Gastroesophageal sphincter (tissue), 4 donors: Measurements from ENCODE around the gene CHST8. TPM values are rescaled to one million over a fixed set of nuclear protein-coding genes. Genes with fewer than 3 reads are reported as not detected.

Experiments used
- ATAC-seq: fragments of 150-250 bp; one replicate; pipeline ENCODE4 v1.9.1; 2016; ENCODE audit warnings: mild to moderate bottlenecking, moderate library complexity
- H3K27ac ChIP-seq, 4 donors: fragments of 200-600 bp; sonication (generic) in 3 of 4; 1 replicate in 3 of 4; 2 replicates in 1 of 4; pipeline ENCODE4 v1.5.1; 2016 to 2019
- H3K27me3 ChIP-seq: fragments of 200-600 bp; sonication (generic); one replicate; pipeline ENCODE4 v1.5.1; 2019
- H3K36me3 ChIP-seq, 2 donors: fragments of 200-600 bp; sonication (generic); one replicate each; pipeline ENCODE4 v1.5.1; 2019; ENCODE audit warnings: control low read depth in 1 of 2
- H3K4me1 ChIP-seq, 3 donors: fragments of 200-600 bp; sonication (generic); 1 replicate in 2 of 3; 2 replicates in 1 of 3; pipeline ENCODE4 v1.5.1; 2016 to 2019; ENCODE audit warnings: control low read depth in 2 of 3
- H3K4me3 ChIP-seq, 2 donors: fragments of 200-600 bp; sonication (generic); one replicate each; pipeline ENCODE4 v1.5.1; 2019; ENCODE audit warnings: mild to moderate bottlenecking in 1 of 2, moderate library complexity in 1 of 2
- H3K9me3 ChIP-seq, 3 donors: fragments of 200-600 bp; sonication (generic); one replicate each; pipeline ENCODE4 v1.5.1; 2017 to 2019; ENCODE audit warnings: control low read depth in 2 of 3
- EP300 ChIP-seq: sonication (generic); formaldehyde crosslinking; IDR thresholded peaks from one replicate; pipeline ENCODE4 v1.6.1; 2017; ENCODE audit warnings: antibody characterized with exemption, mild to moderate bottlenecking
- POLR2A ChIP-seq, 2 donors: fragments of 450-650 bp; IDR thresholded peaks; one replicate each; pipeline ENCODE4 v1.6.1; 2017; ENCODE audit warnings: antibody characterized with exemption in 2 of 2, mild to moderate bottlenecking in 2 of 2, moderate library complexity in 1 of 2
- POLR2AphosphoS5 ChIP-seq: sonication (generic); formaldehyde crosslinking; IDR thresholded peaks from one replicate; pipeline ENCODE4 v1.6.1; 2017; ENCODE audit warnings: antibody characterized with exemption
- WGBS, 2 donors: methylation state at CpG; one replicate each; pipeline ENCODE4 v1.1.5; 2018; ENCODE audit warnings: low coverage in 1 of 2; 5-methylcytosine and 5-hydroxymethylcytosine counted together
- total RNA-seq, 4 donors: library from RNA; depleted of rRNA; stranded (reverse); fragments of >200 nt; gene quantifications; one replicate each; pipeline ENCODE4 v1.1.0, GENCODE V29; 2016
- TF ChIP-seq, protein P1 (sequence below), 4 experiments: fragments of 200-600 bp in 2 of 4; fragments of 450-650 bp in 2 of 4; sonication (generic) in 1 of 4; IDR thresholded peaks; one replicate each; pipeline ENCODE4 v1.5.1; 2017 to 2019; ENCODE audit warnings: antibody characterized with exemption in 4 of 4, mild to moderate bottlenecking in 2 of 4, moderate library complexity in 2 of 4

The CHST8 gene
- total RNA-seq, 4 donors from 2014 or later, result 0.16 to 0.66 (median 0.54) TPM; not detected in 1

DNA sequence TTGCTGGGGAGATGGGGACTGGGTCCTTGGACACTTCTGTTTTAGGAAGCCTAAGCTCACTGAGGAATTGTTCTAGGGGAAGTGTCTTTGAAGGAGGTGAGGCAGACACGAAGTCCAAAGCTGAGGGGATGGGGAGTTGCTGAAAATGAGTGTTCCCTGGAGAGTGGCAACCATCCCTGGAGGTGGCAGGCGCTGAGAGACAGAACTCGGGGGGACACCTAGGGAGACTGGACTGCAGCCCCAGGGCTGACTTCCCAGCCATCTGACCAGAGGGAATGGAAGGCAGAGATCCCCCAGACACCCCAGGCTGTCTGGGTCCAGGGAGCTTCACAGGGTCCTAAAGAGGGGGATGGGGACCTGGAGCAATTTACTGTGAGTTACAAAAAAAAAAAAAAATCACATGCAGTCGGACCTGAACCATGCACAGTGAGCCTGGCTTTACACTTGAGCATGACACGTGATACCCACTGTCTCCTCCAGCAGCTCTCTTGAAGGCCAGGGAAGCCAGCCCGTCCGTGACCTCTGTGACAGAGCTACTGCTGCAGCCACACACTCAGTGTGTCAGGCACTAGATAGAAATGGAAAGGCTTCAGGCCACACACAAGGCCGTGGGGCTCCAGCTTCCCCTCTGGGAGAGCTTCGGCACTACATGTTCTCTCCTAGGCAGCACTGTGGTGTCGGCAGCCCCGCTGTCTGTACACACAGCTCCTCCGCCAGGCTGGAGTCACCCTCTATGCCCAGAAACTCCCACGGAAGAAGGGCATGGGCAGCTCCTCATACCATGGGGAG, 97.8 kb downstream of the CHST8 start:
- no peak overlapping the region for H3K27ac ChIP-seq
- no peak overlapping the region for H3K4me3 ChIP-seq
- peaks cover 0 to 22% (median 0%) of the 10 kb centered on the region in 3 donors for H3K9me3 ChIP-seq
- H3K27me3 ChIP-seq, result peaks cover 54% of the 10 kb centered on the region
- no peak for TF ChIP-seq EP300
- TF ChIP-seq, protein P1, sequence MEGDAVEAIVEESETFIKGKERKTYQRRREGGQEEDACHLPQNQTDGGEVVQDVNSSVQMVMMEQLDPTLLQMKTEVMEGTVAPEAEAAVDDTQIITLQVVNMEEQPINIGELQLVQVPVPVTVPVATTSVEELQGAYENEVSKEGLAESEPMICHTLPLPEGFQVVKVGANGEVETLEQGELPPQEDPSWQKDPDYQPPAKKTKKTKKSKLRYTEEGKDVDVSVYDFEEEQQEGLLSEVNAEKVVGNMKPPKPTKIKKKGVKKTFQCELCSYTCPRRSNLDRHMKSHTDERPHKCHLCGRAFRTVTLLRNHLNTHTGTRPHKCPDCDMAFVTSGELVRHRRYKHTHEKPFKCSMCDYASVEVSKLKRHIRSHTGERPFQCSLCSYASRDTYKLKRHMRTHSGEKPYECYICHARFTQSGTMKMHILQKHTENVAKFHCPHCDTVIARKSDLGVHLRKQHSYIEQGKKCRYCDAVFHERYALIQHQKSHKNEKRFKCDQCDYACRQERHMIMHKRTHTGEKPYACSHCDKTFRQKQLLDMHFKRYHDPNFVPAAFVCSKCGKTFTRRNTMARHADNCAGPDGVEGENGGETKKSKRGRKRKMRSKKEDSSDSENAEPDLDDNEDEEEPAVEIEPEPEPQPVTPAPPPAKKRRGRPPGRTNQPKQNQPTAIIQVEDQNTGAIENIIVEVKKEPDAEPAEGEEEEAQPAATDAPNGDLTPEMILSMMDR (IDR thresholded peaks at IDR 0.05), result no peak
- TF ChIP-seq POLR2A (IDR thresholded peaks at IDR 0.05), result no peak
- TF ChIP-seq POLR2AphosphoS5, result no peak
- ATAC-seq, result no peak
- no peaks in the 10 kb centered on the region for H3K4me1 ChIP-seq
- 41 to 55% methylated on average over 5 to 6 of the region's 13 CpGs for WGBS, 2 donors
- no peaks in the 10 kb centered on the region for H3K36me3 ChIP-seq

GRCh38 chr19:33720155-33720493, 98.4 kb downstream of the CHST8 start:
- Histone ChIP-seq H3K4me1 (no peaks in the 10 kb centered on the region), H3K27me3 (peaks cover 57% of the 10 kb centered on the region), H3K4me3 (no peak overlapping the region), H3K9me3 (peaks cover 0 to 18% (median 0%) of the 10 kb centered on the region in 3 donors), H3K36me3 (no peaks in the 10 kb centered on the region), H3K27ac (no peak overlapping the region)
- TF ChIP-seq EP300 (no peak), POLR2AphosphoS5 (no peak), POLR2A (IDR thresholded peaks at IDR 0.05) (no peak)
- TF ChIP-seq, protein P1 (IDR thresholded peaks at IDR 0.05), result no peak
- no peak for ATAC-seq
- WGBS, 2 donors, result 76 to 77% methylated on average over 3 of the region's 3 CpGs

- TF ChIP-seq POLR2AphosphoS5, result no peak
- TF ChIP-seq POLR2A (IDR thresholded peaks at IDR 0.05), result no peak
- no peak for TF ChIP-seq EP300
- TF ChIP-seq, protein P1 (IDR thresholded peaks at IDR 0.05), result no peak
- no peaks in the 10 kb centered on the region for H3K4me1 ChIP-seq
- no peak overlapping the region for H3K27ac ChIP-seq
- 100% methylated on average over 1 of the region's 9 CpGs; no CpG with 5 or more reads in 1 of the 2 donors for WGBS, 2 donors
- no peaks in the 10 kb centered on the region for H3K36me3 ChIP-seq
- peaks cover 62% of the 10 kb centered on the region for H3K27me3 ChIP-seq
- peaks cover 0 to 9% (median 0%) of the 10 kb centered on the region in 3 donors for H3K9me3 ChIP-seq
- ATAC-seq, result no peak
- no peak overlapping the region for H3K4me3 ChIP-seq
These were observed 99.2 kb downstream of the CHST8 start for GRCh38 chr19:33720691-33721682.

DNA sequence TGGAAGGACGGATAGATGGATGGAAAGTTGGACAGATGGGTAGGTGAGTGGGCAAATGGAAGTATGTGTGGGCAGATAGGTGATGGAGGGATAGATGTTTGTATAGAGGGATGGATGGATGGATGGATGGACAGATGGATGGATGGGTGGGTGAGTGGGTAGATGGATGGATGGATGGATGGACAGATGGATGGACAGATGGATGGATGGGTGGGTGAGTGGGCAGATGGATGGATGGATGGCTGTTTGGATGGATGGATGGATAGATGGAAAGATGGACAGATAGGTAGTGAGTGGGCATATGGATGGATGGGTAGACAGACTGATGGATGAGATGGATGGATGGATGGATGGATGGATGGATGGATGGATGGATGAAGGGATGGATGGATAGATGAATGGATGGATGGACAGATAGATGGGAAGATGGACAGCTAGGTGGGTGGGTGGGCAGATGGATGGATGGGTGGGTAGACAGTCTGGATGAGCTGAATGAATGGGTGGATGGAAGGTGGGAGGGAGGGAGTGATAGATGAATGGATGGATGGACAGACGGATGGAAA, 100.1 kb downstream of the CHST8 start:
- no peak for ATAC-seq
- TF ChIP-seq POLR2A (IDR thresholded peaks at IDR 0.05) (no peak), EP300 (no peak), POLR2AphosphoS5 (no peak)
- TF ChIP-seq, protein P1 (IDR thresholded peaks at IDR 0.05), result no peak
- Histone ChIP-seq H3K4me1 (no peaks in the 10 kb centered on the region), H3K9me3 (peaks cover 0 to under 1% (median 0%) of the 10 kb centered on the region in 3 donors), H3K36me3 (no peaks in the 10 kb centered on the region), H3K27ac (no peak overlapping the region), H3K27me3 (peaks cover 62% of the 10 kb centered on the region), H3K4me3 (no peak overlapping the region)
- 69 to 70% methylated on average over 2 of the region's 2 CpGs for WGBS, 2 donors
